ENCODE results near the gene LIMS2. TPM values are rescaled to one million over a fixed set of nuclear protein-coding genes. Genes with fewer than 3 reads are reported as not detected.

LIMS2 gene
- total and polyA plus RNA-seq, 2 donors (not counting 1 experiment from before 2014, with no cell fraction given) = 1.8 to 17.3 TPM

- H3K27ac ChIP-seq (ENCODE audit: insufficient read depth, low read length) = no peak overlapping the region
- H3K9ac ChIP-seq (ENCODE audit: insufficient read depth, low read length) = no peak overlapping the region
- H3K4me1 ChIP-seq (ENCODE audit: control insufficient read depth, extremely low read depth, insufficient read depth, low read length) = peaks cover 3% of the 10 kb centered on the region
- H3K9me3 ChIP-seq (ENCODE audit: control insufficient read depth, insufficient read depth, low read depth, low read length) = no peaks in the 10 kb centered on the region
- H3K36me3 ChIP-seq (ENCODE audit: control insufficient read depth, insufficient read depth, low read length) = no peaks in the 10 kb centered on the region
- no peaks in the 10 kb centered on the region for H3K27me3 ChIP-seq (ENCODE audit: control insufficient read depth, insufficient read depth, low read length)
- H2AFZ ChIP-seq (ENCODE audit: low read length) = no peak overlapping the region
- no peaks in the 10 kb centered on the region for H4K20me1 ChIP-seq (ENCODE audit: control insufficient read depth, extremely low read depth, insufficient read depth, low read length)
- H3K4me2 ChIP-seq (ENCODE audit: extremely low read depth, insufficient read depth, low read length) = no peak overlapping the region
- no peak overlapping the region for H3K4me3 ChIP-seq (replicated peaks in 1 of 4; ENCODE audit: control extremely low read depth in 1 of 4, insufficient read depth in 1 of 4, low read depth in 3 of 4, low read length in 4 of 4)
- H3K79me2 ChIP-seq (ENCODE audit: control insufficient read depth, insufficient read depth, low read length) = no peaks in the 10 kb centered on the region
- no peak for DNase-seq (ENCODE audit: low read depth in 2 of 2)
- TF ChIP-seq CTCF (conservative IDR thresholded peaks at IDR 0.05 in 1 of 2, IDR thresholded peaks at IDR 0.05 in 1 of 2; ENCODE audit: low read depth in 1 of 2, low read length in 2 of 2) (no peak), EZH2 (IDR thresholded peaks at IDR 0.05; ENCODE audit: low read length, missing control alignments) (no peak)
Observed at GRCh38 chr2:127651971-127652550, 23.3 kb downstream of the LIMS2 start.

DNA sequence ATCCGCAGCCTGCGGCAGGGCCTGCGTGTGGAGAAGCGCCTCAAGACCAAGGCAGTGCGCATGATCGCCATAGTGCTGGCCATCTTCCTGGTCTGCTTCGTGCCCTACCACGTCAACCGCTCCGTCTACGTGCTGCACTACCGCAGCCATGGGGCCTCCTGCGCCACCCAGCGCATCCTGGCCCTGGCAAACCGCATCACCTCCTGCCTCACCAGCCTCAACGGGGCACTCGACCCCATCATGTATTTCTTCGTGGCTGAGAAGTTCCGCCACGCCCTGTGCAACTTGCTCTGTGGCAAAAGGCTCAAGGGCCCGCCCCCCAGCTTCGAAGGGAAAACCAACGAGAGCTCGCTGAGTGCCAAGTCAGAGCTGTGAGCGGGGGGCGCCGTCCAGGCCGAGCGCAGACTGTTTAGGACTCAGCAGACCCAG is 23.9 kb downstream of the LIMS2 start:
- TF ChIP-seq EZH2 (IDR thresholded peaks at IDR 0.05; ENCODE audit: low read length, missing control alignments) (no peak), CTCF (conservative IDR thresholded peaks at IDR 0.05 in 1 of 2, IDR thresholded peaks at IDR 0.05 in 1 of 2; ENCODE audit: low read depth in 1 of 2, low read length in 2 of 2) (no peak)
- H3K27ac ChIP-seq (ENCODE audit: insufficient read depth, low read length) = no peak overlapping the region
- no peak for DNase-seq (ENCODE audit: low read depth in 2 of 2)
- H3K9ac ChIP-seq (ENCODE audit: insufficient read depth, low read length) = no peak overlapping the region
- no peaks in the 10 kb centered on the region for H4K20me1 ChIP-seq (ENCODE audit: control insufficient read depth, extremely low read depth, insufficient read depth, low read length)
- no peaks in the 10 kb centered on the region for H3K36me3 ChIP-seq (ENCODE audit: control insufficient read depth, insufficient read depth, low read length)
- peaks cover 3% of the 10 kb centered on the region for H3K4me1 ChIP-seq (ENCODE audit: control insufficient read depth, extremely low read depth, insufficient read depth, low read length)
- no peaks in the 10 kb centered on the region for H3K79me2 ChIP-seq (ENCODE audit: control insufficient read depth, insufficient read depth, low read length)
- H3K9me3 ChIP-seq (ENCODE audit: control insufficient read depth, insufficient read depth, low read depth, low read length) = no peaks in the 10 kb centered on the region
- H3K4me2 ChIP-seq (ENCODE audit: extremely low read depth, insufficient read depth, low read length) = no peak overlapping the region
- H3K4me3 ChIP-seq (replicated peaks in 1 of 4; ENCODE audit: control extremely low read depth in 1 of 4, insufficient read depth in 1 of 4, low read depth in 3 of 4, low read length in 4 of 4) = no peak overlapping the region
- H2AFZ ChIP-seq (ENCODE audit: low read length) = no peak overlapping the region
- no peaks in the 10 kb centered on the region for H3K27me3 ChIP-seq (ENCODE audit: control insufficient read depth, insufficient read depth, low read length)

DNA sequence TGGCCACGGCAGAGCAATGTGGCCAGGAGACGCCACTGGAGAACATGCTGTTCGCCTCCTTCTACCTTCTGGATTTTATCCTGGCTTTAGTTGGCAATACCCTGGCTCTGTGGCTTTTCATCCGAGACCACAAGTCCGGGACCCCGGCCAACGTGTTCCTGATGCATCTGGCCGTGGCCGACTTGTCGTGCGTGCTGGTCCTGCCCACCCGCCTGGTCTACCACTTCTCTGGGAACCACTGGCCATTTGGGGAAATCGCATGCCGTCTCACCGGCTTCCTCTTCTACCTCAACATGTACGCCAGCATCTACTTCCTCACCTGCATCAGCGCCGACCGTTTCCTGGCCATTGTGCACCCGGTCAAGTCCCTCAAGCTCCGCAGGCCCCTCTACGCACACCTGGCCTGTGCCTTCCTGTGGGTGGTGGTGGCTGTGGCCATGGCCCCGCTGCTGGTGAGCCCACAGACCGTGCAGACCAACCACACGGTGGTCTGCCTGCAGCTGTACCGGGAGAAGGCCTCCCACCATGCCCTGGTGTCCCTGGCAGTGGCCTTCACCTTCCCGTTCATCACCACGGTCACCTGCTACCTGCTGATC is 24.4 kb downstream of the LIMS2 start:
- Histone ChIP-seq H3K27me3 (ENCODE audit: control insufficient read depth, insufficient read depth, low read length) (no peaks in the 10 kb centered on the region), H3K36me3 (ENCODE audit: control insufficient read depth, insufficient read depth, low read length) (no peaks in the 10 kb centered on the region), H3K4me1 (ENCODE audit: control insufficient read depth, extremely low read depth, insufficient read depth, low read length) (peaks cover 3% of the 10 kb centered on the region), H3K4me2 (ENCODE audit: extremely low read depth, insufficient read depth, low read length) (no peak overlapping the region), H3K9ac (ENCODE audit: insufficient read depth, low read length) (no peak overlapping the region), H4K20me1 (ENCODE audit: control insufficient read depth, extremely low read depth, insufficient read depth, low read length) (no peaks in the 10 kb centered on the region), H3K27ac (ENCODE audit: insufficient read depth, low read length) (no peak overlapping the region), H3K79me2 (ENCODE audit: control insufficient read depth, insufficient read depth, low read length) (no peaks in the 10 kb centered on the region), H2AFZ (ENCODE audit: low read length) (no peak overlapping the region), H3K4me3 (replicated peaks in 1 of 4; ENCODE audit: control extremely low read depth in 1 of 4, insufficient read depth in 1 of 4, low read depth in 3 of 4, low read length in 4 of 4) (no peak overlapping the region), H3K9me3 (ENCODE audit: control insufficient read depth, insufficient read depth, low read depth, low read length) (no peaks in the 10 kb centered on the region)
- peak in 1 of 2 donors; percentile 54 for DNase-seq (ENCODE audit: low read depth in 2 of 2)
- TF ChIP-seq EZH2 (IDR thresholded peaks at IDR 0.05; ENCODE audit: low read length, missing control alignments) (no peak), CTCF (conservative IDR thresholded peaks at IDR 0.05 in 1 of 2, IDR thresholded peaks at IDR 0.05 in 1 of 2; ENCODE audit: low read depth in 1 of 2, low read length in 2 of 2) (no peak)

Data from fibroblast of lung (primary cell).